Loucy (cell line): ENCODE data around the gene GFER.
"Not testable (repeated sequence)": the region's sequence is repeated elsewhere in the genome, so short reads cannot be mapped to it uniquely, and the experiment has no call there.

Source experiments
- H2AFZ ChIP-seq: fragments of 200-600 bp; sonication (generic); 2 replicates; pipeline ENCODE4 v1.6.0; 2016; ENCODE audit warnings: antibody characterized with exemption, mild to moderate bottlenecking, low read length, moderate library complexity
- H3F3A ChIP-seq: fragments of 200-600 bp; 2 replicates; pipeline ENCODE4 v1.6.0; 2016; ENCODE audit warnings: antibody characterized with exemption, low read depth, mild to moderate bottlenecking
- H3K27me3 ChIP-seq: fragments of 200-600 bp; sonication (generic); 2 replicates; pipeline ENCODE4 v1.6.1; 2014; ENCODE audit warnings: low read length, mild to moderate bottlenecking; ENCODE audit not compliant: insufficient read depth, poor library complexity, severe bottlenecking
- H3K36me3 ChIP-seq: fragments of 200-600 bp; sonication (generic); 2 replicates; pipeline ENCODE4 v1.6.1; 2016; ENCODE audit warnings: low read length; ENCODE audit not compliant: insufficient read depth
- H3K4me1 ChIP-seq: fragments of 200-600 bp; sonication (generic); 2 replicates; pipeline ENCODE4 v1.5.1; 2014; ENCODE audit warnings: low read length, mild to moderate bottlenecking; ENCODE audit not compliant: insufficient read depth, poor library complexity, severe bottlenecking
- H3K4me2 ChIP-seq: fragments of 200-600 bp; sonication (generic); 2 replicates; pipeline ENCODE4 v1.6.0; 2014; ENCODE audit warnings: antibody characterized with exemption, low read length, low read depth, mild to moderate bottlenecking; ENCODE audit not compliant: poor library complexity, severe bottlenecking
- H3K4me3 ChIP-seq: fragments of 200-600 bp; sonication (generic); 2 replicates; pipeline ENCODE4 v1.5.1; 2014; ENCODE audit warnings: low read length, mild to moderate bottlenecking, mixed read lengths; ENCODE audit not compliant: poor library complexity, severe bottlenecking
- H3K79me2 ChIP-seq: fragments of 200-600 bp; sonication (generic); 2 replicates; pipeline ENCODE4 v1.6.1; 2014; ENCODE audit warnings: low read length; ENCODE audit not compliant: insufficient read depth
- H3K9ac ChIP-seq: fragments of 200-600 bp; sonication (generic); 2 replicates; pipeline ENCODE4 v1.6.0; 2014; ENCODE audit warnings: mild to moderate bottlenecking, low read depth, low read length, moderate library complexity; ENCODE audit not compliant: poor library complexity, severe bottlenecking
- H3K9me2 ChIP-seq: fragments of 200-600 bp; sonication (generic); replicated peaks from 2 replicates; pipeline ENCODE4 v1.6.1; 2016; ENCODE audit warnings: low read depth, low read length, mixed read lengths
- H3K9me3 ChIP-seq: fragments of 200-600 bp; sonication (generic); 2 replicates; pipeline ENCODE4 v1.6.1; 2014; ENCODE audit warnings: mild to moderate bottlenecking, antibody characterized with exemption, low read length, low read depth; ENCODE audit not compliant: insufficient read depth
- H4K20me1 ChIP-seq: fragments of 200-600 bp; sonication (generic); 2 replicates; pipeline ENCODE4 v1.6.0; 2014; ENCODE audit warnings: antibody characterized with exemption, low read length, mild to moderate bottlenecking; ENCODE audit not compliant: insufficient read depth, poor library complexity, severe bottlenecking
- EZH2phosphoT487 ChIP-seq: fragments of 200-600 bp; IDR thresholded peaks from 2 replicates; pipeline ENCODE4 v1.6.1; 2018; ENCODE audit warnings: antibody characterized with exemption, mild to moderate bottlenecking, moderate library complexity, borderline replicate concordance
- TF ChIP-seq, protein P1 (sequence below): fragments of 200-600 bp; sonication (generic); conservative IDR thresholded peaks from 2 replicates; pipeline ENCODE4 v1.5.1; 2014; ENCODE audit warnings: mild to moderate bottlenecking, antibody characterized with exemption, low read length

Gene GFER

DNA sequence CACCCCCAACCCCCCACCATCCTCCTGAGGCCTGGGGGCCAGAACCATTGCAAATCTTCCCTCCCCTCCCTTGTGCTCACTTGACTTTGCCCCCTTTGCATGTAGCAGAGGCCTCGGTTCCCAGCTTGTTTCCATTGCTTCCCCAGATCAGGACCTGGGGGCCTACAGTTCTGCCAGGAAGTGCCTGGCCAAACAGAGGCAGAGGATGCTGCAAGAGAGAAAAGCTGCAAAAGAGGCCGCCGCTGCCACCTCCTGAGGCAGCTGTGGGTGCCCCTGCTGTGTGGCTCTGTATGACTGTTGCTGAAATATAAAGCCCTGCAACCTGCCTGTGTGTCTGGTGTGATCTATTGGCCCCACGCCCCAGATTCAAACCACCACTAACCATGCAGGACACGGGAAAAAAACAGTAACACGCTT, 22.3 kb upstream of the GFER start:
- no peak overlapping the region for H3K4me2 ChIP-seq
- H3K4me3 ChIP-seq = no peak overlapping the region
- peaks cover 54% of the 10 kb centered on the region for H3K79me2 ChIP-seq

DNA sequence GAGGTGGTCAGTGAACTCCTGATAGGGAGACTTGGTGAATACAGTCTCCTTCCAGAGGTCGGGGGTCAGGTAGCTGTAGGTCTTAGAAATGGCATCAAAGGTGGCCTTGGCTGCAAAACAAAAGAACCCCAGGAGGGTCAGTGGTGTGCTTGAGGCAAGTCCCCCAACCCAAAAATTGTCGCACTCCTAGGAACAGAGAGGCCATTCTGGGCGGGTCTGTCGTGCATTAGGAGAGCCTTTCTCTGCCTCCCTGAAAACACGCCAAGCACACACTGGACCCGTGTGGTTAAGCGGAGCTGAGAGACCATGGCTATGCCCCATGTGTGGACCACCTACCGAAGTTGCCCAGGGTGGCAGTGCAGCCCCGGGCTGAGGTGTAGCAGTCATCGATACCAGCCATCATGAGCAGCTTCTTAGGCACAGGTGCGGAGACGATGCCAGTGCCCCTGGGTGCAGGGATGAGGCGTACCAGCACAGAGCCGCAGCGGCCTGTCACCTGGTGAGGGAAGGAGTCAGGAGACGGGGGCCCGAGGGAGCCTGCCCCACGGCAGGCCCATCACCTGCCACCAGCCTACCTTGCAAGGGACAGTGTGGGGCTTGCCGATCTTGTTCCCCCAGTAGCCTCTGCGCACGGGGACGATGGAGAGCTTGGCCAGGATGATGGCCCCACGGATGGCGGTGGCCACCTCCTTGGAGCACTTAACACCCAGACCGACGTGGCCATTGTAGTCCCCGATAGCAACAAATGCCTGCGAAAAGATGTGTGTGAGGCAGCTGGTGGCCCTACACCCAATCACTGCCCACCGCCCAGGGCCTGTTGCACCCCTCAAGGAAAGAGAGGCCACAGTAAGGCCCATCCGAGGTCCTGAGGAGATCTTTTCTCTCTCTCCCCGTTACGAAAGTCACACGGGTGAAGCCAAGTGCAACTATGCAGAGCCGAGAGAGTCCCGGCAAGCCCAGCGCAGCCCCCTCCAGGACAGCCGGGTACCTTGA, 21.5 kb upstream of the GFER start:
- not testable (repeated sequence) for H3K4me1 ChIP-seq, H3K9me2 ChIP-seq, H3F3A ChIP-seq, H3K27me3 ChIP-seq, H3K9me3 ChIP-seq, H2AFZ ChIP-seq
- H3K79me2 ChIP-seq = peaks cover 54% of the 10 kb centered on the region
- peak overlapping the region; percentile 76 for H3K4me2 ChIP-seq
- H3K36me3 ChIP-seq = peaks cover 16% of the 10 kb centered on the region; the same call in 1 of the 2 replicates
- H3K4me3 ChIP-seq = peak overlapping the region; percentile 85
- peaks cover 28% of the 10 kb centered on the region for H4K20me1 ChIP-seq
- H3K9ac ChIP-seq = peak overlapping the region; percentile 93

More for the DNA sequence above, 22.3 kb upstream of the GFER start:
- Histone ChIP-seq H3K36me3 (peaks cover 16% of the 10 kb centered on the region; the same call in 1 of the 2 replicates), H3K27me3 (peaks cover 9% of the 10 kb centered on the region), H2AFZ (no peak overlapping the region), H3F3A (peaks cover 9% of the 10 kb centered on the region; the same call in 1 of the 2 replicates), H3K9me2 (no peaks in the 10 kb centered on the region), H3K4me1 (peaks cover 6% of the 10 kb centered on the region), H3K9me3 (no peaks in the 10 kb centered on the region), H4K20me1 (peaks cover 28% of the 10 kb centered on the region), H3K9ac (no peak overlapping the region)
- no peak for TF ChIP-seq EZH2phosphoT487
- TF ChIP-seq, protein P1, sequence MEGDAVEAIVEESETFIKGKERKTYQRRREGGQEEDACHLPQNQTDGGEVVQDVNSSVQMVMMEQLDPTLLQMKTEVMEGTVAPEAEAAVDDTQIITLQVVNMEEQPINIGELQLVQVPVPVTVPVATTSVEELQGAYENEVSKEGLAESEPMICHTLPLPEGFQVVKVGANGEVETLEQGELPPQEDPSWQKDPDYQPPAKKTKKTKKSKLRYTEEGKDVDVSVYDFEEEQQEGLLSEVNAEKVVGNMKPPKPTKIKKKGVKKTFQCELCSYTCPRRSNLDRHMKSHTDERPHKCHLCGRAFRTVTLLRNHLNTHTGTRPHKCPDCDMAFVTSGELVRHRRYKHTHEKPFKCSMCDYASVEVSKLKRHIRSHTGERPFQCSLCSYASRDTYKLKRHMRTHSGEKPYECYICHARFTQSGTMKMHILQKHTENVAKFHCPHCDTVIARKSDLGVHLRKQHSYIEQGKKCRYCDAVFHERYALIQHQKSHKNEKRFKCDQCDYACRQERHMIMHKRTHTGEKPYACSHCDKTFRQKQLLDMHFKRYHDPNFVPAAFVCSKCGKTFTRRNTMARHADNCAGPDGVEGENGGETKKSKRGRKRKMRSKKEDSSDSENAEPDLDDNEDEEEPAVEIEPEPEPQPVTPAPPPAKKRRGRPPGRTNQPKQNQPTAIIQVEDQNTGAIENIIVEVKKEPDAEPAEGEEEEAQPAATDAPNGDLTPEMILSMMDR = no peak

DNA sequence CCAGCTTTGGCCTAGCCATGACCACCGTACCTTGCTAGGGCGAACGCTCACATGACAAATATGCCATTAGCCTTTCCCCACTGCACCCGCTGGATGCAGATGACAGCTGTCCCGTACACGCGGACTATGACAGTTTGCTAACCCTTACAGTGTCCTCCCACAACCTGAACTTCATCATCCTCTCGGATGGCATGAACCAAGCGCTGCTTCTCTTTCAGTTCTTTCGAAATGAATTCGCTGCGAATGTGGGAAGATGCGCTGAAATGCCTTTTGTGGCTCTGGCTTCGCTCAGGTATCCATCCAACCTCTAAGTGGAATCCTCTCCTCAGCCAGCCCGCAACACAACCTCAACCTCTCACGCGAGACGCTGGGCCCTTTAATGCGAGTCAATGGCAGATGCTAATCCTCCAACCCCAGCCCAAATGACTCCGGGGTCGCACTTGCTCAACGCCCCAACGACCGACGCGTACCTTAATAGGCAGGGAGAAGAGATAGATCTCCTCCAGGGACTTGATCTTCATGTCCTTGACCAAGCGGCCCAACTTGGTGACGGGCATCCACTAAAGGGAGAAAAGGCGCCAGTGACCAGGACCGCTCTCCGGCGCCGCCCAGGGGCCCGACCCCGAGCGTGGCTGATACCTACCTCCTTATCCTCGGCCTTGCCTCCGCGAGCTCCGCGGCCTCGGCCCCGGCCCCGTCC, 20.0 kb upstream of the GFER start:
- H3K9me2 ChIP-seq = no peaks in the 10 kb centered on the region
- H2AFZ ChIP-seq = no peak overlapping the region
- peaks cover 54% of the 10 kb centered on the region for H3K79me2 ChIP-seq
- no peak for TF ChIP-seq EZH2phosphoT487
- TF ChIP-seq, protein P1 = peak; percentile 30; the same call in 1 of the 2 replicates
- H3K9me3 ChIP-seq = no peaks in the 10 kb centered on the region
- H3K36me3 ChIP-seq = peaks cover 16% of the 10 kb centered on the region; the same call in 1 of the 2 replicates
- peaks cover 9% of the 10 kb centered on the region for H3K27me3 ChIP-seq
- H4K20me1 ChIP-seq = peaks cover 28% of the 10 kb centered on the region
- peak overlapping the region; percentile 85 for H3K4me3 ChIP-seq
- peak overlapping the region; percentile 76 for H3K4me2 ChIP-seq
- H3F3A ChIP-seq = peaks cover 9% of the 10 kb centered on the region; the same call in 1 of the 2 replicates
- H3K4me1 ChIP-seq = peaks cover 6% of the 10 kb centered on the region
- H3K9ac ChIP-seq = peak overlapping the region; percentile 93
